ENCODE measurements around the gene RNF187. TPM values are rescaled to one million over a fixed set of nuclear protein-coding genes. Genes with fewer than 3 reads are reported as not detected.

The RNF187 gene
- total RNA-seq, 1 experiment from 2014 or later: 137 TPM

GRCh38 chr1:228493141-228494043 is 6.2 kb downstream of the RNF187 start (continued):
- no peak for TF ChIP-seq ZBTB33 (IDR thresholded peaks at IDR 0.05; ENCODE audit: extremely low read depth, insufficient replicate concordance, low read length)
- TF ChIP-seq EGR1 (IDR thresholded peaks at IDR 0.05; ENCODE audit: low read depth): no peak
- TF ChIP-seq POLR2A (IDR thresholded peaks at IDR 0.05; ENCODE audit: borderline replicate concordance, extremely low read depth, insufficient read depth, insufficient read length): no peak
- TF ChIP-seq SIN3A (IDR thresholded peaks at IDR 0.05; ENCODE audit: low read depth): no peak
- TF ChIP-seq ZNF274 (IDR thresholded peaks at IDR 0.05; ENCODE audit: low read depth, low read length): no peak
- no peak for TF ChIP-seq REST (IDR thresholded peaks at IDR 0.05; ENCODE audit: low read depth)
- TF ChIP-seq SRF (IDR thresholded peaks at IDR 0.05; ENCODE audit: low read depth): no peak
- no peak for TF ChIP-seq CEBPB (IDR thresholded peaks at IDR 0.05; ENCODE audit: low read depth)
- TF ChIP-seq JUND (IDR thresholded peaks at IDR 0.05): no peak

Measured in HCT116 (cell line).